HepG2 (cell line): ENCODE measurements around the gene ATP2B2. TPM values are rescaled to one million over a fixed set of nuclear protein-coding genes. Genes with fewer than 3 reads are reported as not detected.

ENCODE experiments used
- ATAC-seq: fragments of 200-7000 bp; cut with Tn5 transposase; 3 replicates; pipeline ENCODE4 v1.9.1; 2020; ENCODE audit warnings: mild to moderate bottlenecking, moderate library complexity
- BruUV-seq: library from RNA; stranded (reverse); fragments of 400-500 nt; replicated peaks from 2 replicates; lab custom pipeline; 2021; lab: Mats Ljungman, UMichigan
- CTCF ChIA-PET: fragments of 300-600 bp; formaldehyde crosslinking; extraction: SDS; loops from one replicate; lab custom pipeline; 2021; ENCODE audit warnings: low total read pairs, inconsistent platforms, low intra/inter-chr PET ratio; lab: Yijun Ruan, JAX
- POLR2A ChIA-PET: fragments of 350-600 bp; sonication (Branson Sonifier 250); formaldehyde crosslinking; loops from one replicate; lab custom pipeline; 2020; ENCODE audit warnings: antibody characterized with exemption, inconsistent platforms; lab: Yijun Ruan, JAX
- DNase-seq: peaks from one replicate; pipeline ENCODE4 v3.0.0-alpha.2; 2015; ENCODE audit warnings: low spot score
- FAIRE-seq: peaks from 3 replicates; lab custom pipeline; 2011; peaks lifted over from hg19 to GRCh38; lab: Jason Lieb, UNC
- H2AFZ ChIP-seq: one replicate; pipeline ENCODE4 v1.6.1; 2011; ENCODE audit warnings: low read length, inconsistent platforms
- H3K27ac ChIP-seq: fragments of 300-600 bp; 3 replicates; pipeline ENCODE4 v1.8.0; 2011; ENCODE audit warnings: mixed run types, mild to moderate bottlenecking, mixed read lengths, low read length, inconsistent platforms; ENCODE audit not compliant: insufficient read depth; ENCODE audit errors: extremely low read length
- H3K27me3 ChIP-seq, 2 experiments: fragments of 200-600 bp in 1 of 2; 2 replicates in 1 of 2; 3 replicates in 1 of 2; pipeline versions ENCODE4 v1.6.0 to v1.8.0; 2011; ENCODE audit warnings: low read length in 2 of 2, mild to moderate bottlenecking in 2 of 2, moderate library complexity in 2 of 2, inconsistent platforms in 1 of 2; ENCODE audit not compliant: insufficient read depth in 2 of 2, control insufficient read depth in 1 of 2
- H3K36me3 ChIP-seq, 2 experiments: fragments of 200-600 bp in 1 of 2; replicated peaks in 1 of 2; 2 replicates in 1 of 2; 3 replicates in 1 of 2; pipeline versions ENCODE4 v1.5.1 to v1.8.0; 2011; ENCODE audit warnings: low read length in 2 of 2, inconsistent platforms in 1 of 2; ENCODE audit not compliant: insufficient read depth in 2 of 2, control insufficient read depth in 1 of 2
- H3K4me1 ChIP-seq: 2 replicates; pipeline ENCODE4 v1.5.1; 2012; ENCODE audit warnings: low read length, inconsistent platforms; ENCODE audit not compliant: insufficient read depth
- H3K4me2 ChIP-seq: 2 replicates; pipeline ENCODE4 v1.6.0; 2011; ENCODE audit warnings: low read depth, low read length, inconsistent platforms
- H3K4me3 ChIP-seq, 3 experiments: fragments of 200-600 bp in 1 of 3; sonication (generic), shearing (Covaris generic) in 1 of 3; replicated peaks in 1 of 3; 2 replicates each; pipeline ENCODE4 v1.5.1; 2011 to 2016; ENCODE audit warnings: low read length in 3 of 3, inconsistent platforms in 2 of 3, low read depth in 2 of 3, mild to moderate bottlenecking in 2 of 3, control low read depth in 1 of 3, mixed read lengths in 1 of 3; ENCODE audit not compliant: insufficient read depth in 1 of 3
- H3K79me2 ChIP-seq: one replicate; pipeline ENCODE4 v1.6.1; 2011; ENCODE audit warnings: low read length, inconsistent platforms; ENCODE audit not compliant: insufficient read depth
- H3K9ac ChIP-seq: 2 replicates; pipeline ENCODE4 v1.6.0; 2011; ENCODE audit warnings: mild to moderate bottlenecking, low read depth, low read length, inconsistent platforms; ENCODE audit not compliant: insufficient read depth
- H3K9me3 ChIP-seq: 2 replicates; pipeline ENCODE4 v1.5.1; 2012; ENCODE audit warnings: mild to moderate bottlenecking, low read length
- H4K20me1 ChIP-seq: 2 replicates; pipeline ENCODE4 v1.6.0; 2011; ENCODE audit warnings: inconsistent platforms, mild to moderate bottlenecking, low read length, moderate library complexity; ENCODE audit not compliant: insufficient read depth
- AGO1 ChIP-seq: fragments of 200-400 bp; formaldehyde crosslinking; IDR thresholded peaks from 2 replicates; pipeline ENCODE4 v1.6.1; 2017; ENCODE audit warnings: mild to moderate bottlenecking, low read depth, low read length, moderate library complexity; ENCODE audit not compliant: poor library complexity, severe bottlenecking
- EED ChIP-seq: sonication (generic); formaldehyde crosslinking; IDR thresholded peaks from 2 replicates; pipeline ENCODE4 v1.5.0; 2020; ENCODE audit warnings: mild to moderate bottlenecking, missing genetic modification reagents
- FOXK2 ChIP-seq: fragments of 450-650 bp; IDR thresholded peaks from 2 replicates; pipeline ENCODE4 v1.6.1; 2016
- HNRNPL ChIP-seq: fragments of 200-400 bp; formaldehyde crosslinking; IDR thresholded peaks from 2 replicates; pipeline ENCODE4 v1.6.1; 2017; ENCODE audit warnings: mild to moderate bottlenecking, low read depth, low read length
- NFE2 ChIP-seq: sonication (generic); formaldehyde crosslinking; IDR thresholded peaks from 2 replicates; pipeline ENCODE4 v1.4.0; 2020; ENCODE audit warnings: missing genetic modification reagents
- POLR2A ChIP-seq, 2 experiments: IDR thresholded peaks; 2 replicates each; pipeline ENCODE4 v1.6.1; 2011; ENCODE audit warnings: low read depth in 2 of 2, low read length in 2 of 2, mild to moderate bottlenecking in 1 of 2, moderate library complexity in 1 of 2; ENCODE audit not compliant: insufficient read depth in 1 of 2
- POLR2AphosphoS5 ChIP-seq: IDR thresholded peaks from 2 replicates; pipeline ENCODE4 v1.6.1; 2012; ENCODE audit warnings: low read depth, low read length
- SIX1 ChIP-seq: sonication (generic); formaldehyde crosslinking; IDR thresholded peaks from 2 replicates; pipeline ENCODE4 v1.4.0; 2020; ENCODE audit warnings: missing genetic modification reagents, borderline replicate concordance
- SP4 ChIP-seq: sonication (generic); formaldehyde crosslinking; IDR thresholded peaks from 2 replicates; pipeline ENCODE4 v1.8.1; 2023; ENCODE audit warnings: mild to moderate bottlenecking, missing genetic modification reagents
- ZFY ChIP-seq: sonication (generic); formaldehyde crosslinking; IDR thresholded peaks from 2 replicates; pipeline ENCODE4 v1.4.0; 2020; ENCODE audit warnings: missing genetic modification reagents
- ZNF629 ChIP-seq: sonication (generic); formaldehyde crosslinking; conservative IDR thresholded peaks from 2 replicates; pipeline ENCODE4 v1.5.0; 2020; ENCODE audit warnings: missing genetic modification reagents
- ZNF768 ChIP-seq: sonication (generic); formaldehyde crosslinking; IDR thresholded peaks from 2 replicates; pipeline ENCODE4 v1.4.0; 2020; ENCODE audit warnings: missing genetic modification reagents
- ZNF839 ChIP-seq: sonication (generic); formaldehyde crosslinking; IDR thresholded peaks from 2 replicates; pipeline ENCODE4 v1.4.0; 2020; ENCODE audit warnings: missing genetic modification reagents, mild to moderate bottlenecking, borderline replicate concordance
- WGBS: methylation state at CpG from one replicate; pipeline ENCODE4 v1.1.6; 2017; ENCODE audit warnings: low lambda C conversion rate; 5-methylcytosine and 5-hydroxymethylcytosine counted together
- in situ Hi-C: cut with HindIII; loops from 2 replicates; pipeline ENCODE4 v1.10.0; 2017; ENCODE audit warnings: low pct_unique_long_range_greater_than_20kb; ENCODE audit not compliant: extremely low pct_ligation_motif_present
- intact Hi-C: fragments of 100-400 bp; cut with micrococcal nuclease; formaldehyde crosslinking; loops from one replicate; pipeline ENCODE4 v1.10.0; 2022; ENCODE audit not compliant: unreplicated experiment
- polyA plus RNA-seq, 8 experiments: library from polyadenylated mRNA; depleted of rRNA in 3 of 8; stranded (reverse) in 7 of 8; unstranded in 1 of 8; fragments of >200 nt; fragmentation: Illumina TruSeq in 4 of 8; extraction: Trizol in 4 of 8; gene quantifications; 2 replicates each; pipeline versions ENCODE4 v1.2.1 to v1.2.3, GENCODE V29; 2011 to 2016; ENCODE audit warnings: low read depth in 4 of 8, missing spikeins in 1 of 8, mixed read lengths in 1 of 8; ENCODE audit not compliant: insufficient read depth in 1 of 8
- total RNA-seq, 5 experiments: library from RNA; depleted of rRNA; stranded (reverse); fragments of >200 nt; fragmentation: Illumina TruSeq; extraction: Trizol; gene quantifications; 2 replicates each; pipeline ENCODE4 v1.2.3, GENCODE V29; 2016; ENCODE audit warnings: low read depth in 1 of 5
- TF ChIP-seq, protein P1 (sequence below): sonication (generic); formaldehyde crosslinking; IDR thresholded peaks from 2 replicates; pipeline ENCODE4 v1.4.0; 2020; ENCODE audit warnings: mild to moderate bottlenecking, missing genetic modification reagents
- TF ChIP-seq, protein P2 (sequence below): sonication (generic); formaldehyde crosslinking; IDR thresholded peaks from 2 replicates; pipeline ENCODE4 v1.5.1; 2020; ENCODE audit warnings: mild to moderate bottlenecking, missing genetic modification reagents, moderate library complexity
- TF ChIP-seq, protein P3 (sequence below): sonication (generic); formaldehyde crosslinking; IDR thresholded peaks from 2 replicates; pipeline ENCODE4 v1.5.0; 2020; ENCODE audit warnings: mild to moderate bottlenecking, missing genetic modification reagents, moderate library complexity
- TF ChIP-seq, protein P4 (sequence below): IDR thresholded peaks from 2 replicates; pipeline ENCODE4 v1.6.1; 2016; ENCODE audit warnings: missing compliant biosample characterization, missing genetic modification reagents, borderline replicate concordance

ATP2B2 gene
- total and polyA plus RNA-seq, 2 of the 13 experiments (the other 11 are each of a cell fraction or from before 2014, with no cell fraction given): 1.5 to 2.3 TPM

DNA sequence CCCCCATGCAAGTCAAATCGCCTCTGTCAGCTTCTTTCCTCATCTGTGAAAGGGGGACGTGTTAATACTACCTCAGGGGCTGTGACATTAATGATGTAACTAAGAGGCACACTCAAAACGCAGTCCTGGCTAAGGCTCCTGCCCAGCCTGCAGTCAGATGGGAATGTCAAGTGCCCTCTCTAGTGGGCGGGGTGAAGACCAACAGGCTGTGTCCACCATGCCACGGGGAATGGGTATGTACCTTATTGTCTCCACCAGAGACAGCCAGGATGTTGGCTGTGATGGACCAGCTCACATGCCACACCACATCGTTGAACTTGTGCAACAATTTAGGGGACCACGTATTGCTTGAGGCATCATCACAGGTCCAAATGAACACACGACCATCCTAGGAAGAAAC lies 201.6 kb downstream of the ATP2B2 start:
- Histone ChIP-seq H3K9me3 (no peaks in the 10 kb centered on the region), H2AFZ (no peak overlapping the region), H3K27ac (no peak overlapping the region), H3K9ac (no peak overlapping the region), H3K4me3 (no peak overlapping the region), H3K36me3 (peaks cover 43 to 87% of the 10 kb centered on the region in 2 experiments), H3K4me2 (no peak overlapping the region), H4K20me1 (peaks cover 10% of the 10 kb centered on the region), H3K79me2 (no peaks in the 10 kb centered on the region), H3K4me1 (no peaks in the 10 kb centered on the region), H3K27me3 (no peaks in the 10 kb centered on the region)
- ChIA-PET POLR2A (interaction anchor here (0.7 to 1.1 kb wide), 2 partner anchors 11 to 15 kb away, joined by 3 read pairs; no protein-coding TSS in a partner anchor), CTCF (no interaction called here)
- 97% methylated on average over 8 of the region's 8 CpGs for WGBS
- DNase-seq (no peak), FAIRE-seq (no peak), ATAC-seq (peak; percentile 9)
- in situ Hi-C loops: no loop called here
- BruUV-seq: no TSS peak
- intact Hi-C loops: no loop called here
- TF ChIP-seq ZFY (CRISPR knock-in tag) (no peak), AGO1 (no peak), HNRNPL (no peak), SIX1 (CRISPR knock-in tag) (no peak), SP4 (no peak), ZNF768 (CRISPR knock-in tag) (peak; percentile 54; the same call in 1 of the 2 replicates), EED (CRISPR knock-in tag) (no peak), POLR2A (IDR thresholded peaks at IDR 0.05; ENCODE audit: insufficient read depth in 1 of 2, low read depth in 2 of 2, low read length in 2 of 2) (peak in 1 of 2 experiments; percentile 35; a peak in 2 of 4 replicates), POLR2AphosphoS5 (peak; percentile 24; the same call in 1 of the 2 replicates), ZNF839 (CRISPR knock-in tag) (no peak), FOXK2 (no peak), NFE2 (CRISPR knock-in tag) (no peak), ZNF629 (CRISPR knock-in tag) (0 out of 2 replicates have a peak, but pooled peaks have one; percentile 22)
- TF ChIP-seq, protein P1, sequence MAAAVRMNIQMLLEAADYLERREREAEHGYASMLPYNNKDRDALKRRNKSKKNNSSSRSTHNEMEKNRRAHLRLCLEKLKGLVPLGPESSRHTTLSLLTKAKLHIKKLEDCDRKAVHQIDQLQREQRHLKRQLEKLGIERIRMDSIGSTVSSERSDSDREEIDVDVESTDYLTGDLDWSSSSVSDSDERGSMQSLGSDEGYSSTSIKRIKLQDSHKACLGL (CRISPR knock-in tag): no peak
- TF ChIP-seq, protein P2, sequence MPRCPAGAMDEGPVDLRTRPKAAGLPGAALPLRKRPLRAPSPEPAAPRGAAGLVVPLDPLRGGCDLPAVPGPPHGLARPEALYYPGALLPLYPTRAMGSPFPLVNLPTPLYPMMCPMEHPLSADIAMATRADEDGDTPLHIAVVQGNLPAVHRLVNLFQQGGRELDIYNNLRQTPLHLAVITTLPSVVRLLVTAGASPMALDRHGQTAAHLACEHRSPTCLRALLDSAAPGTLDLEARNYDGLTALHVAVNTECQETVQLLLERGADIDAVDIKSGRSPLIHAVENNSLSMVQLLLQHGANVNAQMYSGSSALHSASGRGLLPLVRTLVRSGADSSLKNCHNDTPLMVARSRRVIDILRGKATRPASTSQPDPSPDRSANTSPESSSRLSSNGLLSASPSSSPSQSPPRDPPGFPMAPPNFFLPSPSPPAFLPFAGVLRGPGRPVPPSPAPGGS (CRISPR knock-in tag): no peak
- TF ChIP-seq, protein P3, sequence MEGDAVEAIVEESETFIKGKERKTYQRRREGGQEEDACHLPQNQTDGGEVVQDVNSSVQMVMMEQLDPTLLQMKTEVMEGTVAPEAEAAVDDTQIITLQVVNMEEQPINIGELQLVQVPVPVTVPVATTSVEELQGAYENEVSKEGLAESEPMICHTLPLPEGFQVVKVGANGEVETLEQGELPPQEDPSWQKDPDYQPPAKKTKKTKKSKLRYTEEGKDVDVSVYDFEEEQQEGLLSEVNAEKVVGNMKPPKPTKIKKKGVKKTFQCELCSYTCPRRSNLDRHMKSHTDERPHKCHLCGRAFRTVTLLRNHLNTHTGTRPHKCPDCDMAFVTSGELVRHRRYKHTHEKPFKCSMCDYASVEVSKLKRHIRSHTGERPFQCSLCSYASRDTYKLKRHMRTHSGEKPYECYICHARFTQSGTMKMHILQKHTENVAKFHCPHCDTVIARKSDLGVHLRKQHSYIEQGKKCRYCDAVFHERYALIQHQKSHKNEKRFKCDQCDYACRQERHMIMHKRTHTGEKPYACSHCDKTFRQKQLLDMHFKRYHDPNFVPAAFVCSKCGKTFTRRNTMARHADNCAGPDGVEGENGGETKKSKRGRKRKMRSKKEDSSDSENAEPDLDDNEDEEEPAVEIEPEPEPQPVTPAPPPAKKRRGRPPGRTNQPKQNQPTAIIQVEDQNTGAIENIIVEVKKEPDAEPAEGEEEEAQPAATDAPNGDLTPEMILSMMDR: peak; percentile 21; the same call in 1 of the 2 replicates
- TF ChIP-seq, protein P4, sequence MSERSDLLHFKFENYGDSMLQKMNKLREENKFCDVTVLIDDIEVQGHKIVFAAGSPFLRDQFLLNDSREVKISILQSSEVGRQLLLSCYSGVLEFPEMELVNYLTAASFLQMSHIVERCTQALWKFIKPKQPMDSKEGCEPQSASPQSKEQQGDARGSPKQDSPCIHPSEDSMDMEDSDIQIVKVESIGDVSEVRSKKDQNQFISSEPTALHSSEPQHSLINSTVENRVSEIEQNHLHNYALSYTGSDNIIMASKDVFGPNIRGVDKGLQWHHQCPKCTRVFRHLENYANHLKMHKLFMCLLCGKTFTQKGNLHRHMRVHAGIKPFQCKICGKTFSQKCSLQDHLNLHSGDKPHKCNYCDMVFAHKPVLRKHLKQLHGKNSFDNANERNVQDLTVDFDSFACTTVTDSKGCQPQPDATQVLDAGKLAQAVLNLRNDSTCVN (CRISPR knock-in tag): no peak
